ENCODE measurements around the gene SMIM43. TPM values are rescaled to one million over a fixed set of nuclear protein-coding genes. Genes with fewer than 3 reads are reported as not detected.

Gene SMIM43
- total RNA-seq, 1 experiment from 2014 or later: 3.4 TPM

- no peak overlapping the region for H3K4me3 ChIP-seq
- no peaks in the 10 kb centered on the region; the same call in 1 of the 2 replicates for H3K9me3 ChIP-seq
- H3K36me3 ChIP-seq: no peaks in the 10 kb centered on the region
- no peaks in the 10 kb centered on the region for H3K27me3 ChIP-seq
- DNase-seq: no peak
Measured at GRCh38 chr4:121789455-121789854, 24.5 kb upstream of the SMIM43 start.

- no peak for DNase-seq
- Histone ChIP-seq H3K4me3 (no peak overlapping the region), H3K27me3 (no peaks in the 10 kb centered on the region), H3K36me3 (no peaks in the 10 kb centered on the region), H3K9me3 (peaks cover 3% of the 10 kb centered on the region)
Measured at GRCh38 chr4:121788896-121789295, 23.9 kb upstream of the SMIM43 start.

GRCh38 chr4:121786221-121786620 is 21.3 kb upstream of the SMIM43 start:
- H3K9me3 ChIP-seq: peaks cover 10% of the 10 kb centered on the region
- H3K36me3 ChIP-seq: peaks cover 4% of the 10 kb centered on the region; the same call in 1 of the 2 replicates
- no peaks in the 10 kb centered on the region for H3K27me3 ChIP-seq
- no peak overlapping the region for H3K4me3 ChIP-seq
- no peak for DNase-seq

GRCh38 chr4:121785479-121785878 is 20.5 kb upstream of the SMIM43 start:
- DNase-seq: peak; percentile 94
- Histone ChIP-seq H3K27me3 (no peaks in the 10 kb centered on the region), H3K4me3 (peak overlapping the region; percentile 2; the same call in 1 of the 2 replicates)

GRCh38 chr4:121784975-121785374 is 20.0 kb upstream of the SMIM43 start:
- no peaks in the 10 kb centered on the region for H3K27me3 ChIP-seq
- peak; percentile 93 for DNase-seq
- peaks cover 10% of the 10 kb centered on the region for H3K9me3 ChIP-seq
- H3K4me3 ChIP-seq: peak overlapping the region; percentile 2; the same call in 1 of the 2 replicates
- H3K36me3 ChIP-seq: peaks cover 4% of the 10 kb centered on the region; the same call in 1 of the 2 replicates

More at GRCh38 chr4:121785479-121785878, 20.5 kb upstream of the SMIM43 start:
- H3K9me3 ChIP-seq: peaks cover 10% of the 10 kb centered on the region
- H3K36me3 ChIP-seq: peaks cover 4% of the 10 kb centered on the region; the same call in 1 of the 2 replicates

GRCh38 chr4:121784401-121784800 is 19.4 kb upstream of the SMIM43 start:
- Histone ChIP-seq H3K27me3 (no peaks in the 10 kb centered on the region), H3K36me3 (peaks cover 4% of the 10 kb centered on the region; the same call in 1 of the 2 replicates), H3K4me3 (no peak overlapping the region), H3K9me3 (peaks cover 10% of the 10 kb centered on the region)
- no peak for DNase-seq

GRCh38 chr4:121783210-121783609 is 18.2 kb upstream of the SMIM43 start:
- no peak for DNase-seq

GRCh38 chr4:121778991-121779628 is 14.1 kb upstream of the SMIM43 start:
- no peak for DNase-seq
- Histone ChIP-seq H3K27me3 (no peaks in the 10 kb centered on the region), H3K4me3 (no peak overlapping the region), H3K36me3 (peaks cover 4% of the 10 kb centered on the region; the same call in 1 of the 2 replicates), H3K9me3 (peaks cover 9% of the 10 kb centered on the region)

More at GRCh38 chr4:121783210-121783609, 18.2 kb upstream of the SMIM43 start:
- no peak overlapping the region for H3K4me3 ChIP-seq
- peaks cover 10% of the 10 kb centered on the region for H3K9me3 ChIP-seq
- H3K27me3 ChIP-seq: no peaks in the 10 kb centered on the region
- H3K36me3 ChIP-seq: peaks cover 4% of the 10 kb centered on the region; the same call in 1 of the 2 replicates

GRCh38 chr4:121777625-121778024 is 12.7 kb upstream of the SMIM43 start:
- H3K9me3 ChIP-seq: no peaks in the 10 kb centered on the region
- no peaks in the 10 kb centered on the region for H3K36me3 ChIP-seq
- DNase-seq: peak; percentile 59
- no peaks in the 10 kb centered on the region for H3K27me3 ChIP-seq
- H3K4me3 ChIP-seq: no peak overlapping the region

- no peaks in the 10 kb centered on the region for H3K9me3 ChIP-seq
- no peak for DNase-seq
- no peaks in the 10 kb centered on the region for H3K36me3 ChIP-seq
- no peak overlapping the region for H3K4me3 ChIP-seq
- H3K27me3 ChIP-seq: no peaks in the 10 kb centered on the region
Measured at GRCh38 chr4:121776610-121777401, 11.8 kb upstream of the SMIM43 start.

GRCh38 chr4:121773883-121774282 is 8.9 kb upstream of the SMIM43 start:
- no peak for DNase-seq
- Histone ChIP-seq H3K4me3 (no peak overlapping the region), H3K9me3 (no peaks in the 10 kb centered on the region), H3K36me3 (no peaks in the 10 kb centered on the region), H3K27me3 (no peaks in the 10 kb centered on the region)

- no peak overlapping the region for H3K4me3 ChIP-seq
- no peaks in the 10 kb centered on the region for H3K27me3 ChIP-seq
- no peaks in the 10 kb centered on the region for H3K9me3 ChIP-seq
- DNase-seq: no peak
- H3K36me3 ChIP-seq: no peaks in the 10 kb centered on the region
Measured at GRCh38 chr4:121771869-121772268, 6.9 kb upstream of the SMIM43 start.

- no peaks in the 10 kb centered on the region for H3K9me3 ChIP-seq
- H3K4me3 ChIP-seq: no peak overlapping the region
- DNase-seq: no peak
- no peaks in the 10 kb centered on the region for H3K36me3 ChIP-seq
- no peaks in the 10 kb centered on the region for H3K27me3 ChIP-seq
Measured at GRCh38 chr4:121769341-121769740, 4.4 kb upstream of the SMIM43 start.

- no peaks in the 10 kb centered on the region for H3K36me3 ChIP-seq
- H3K9me3 ChIP-seq: no peaks in the 10 kb centered on the region
- H3K27me3 ChIP-seq: no peaks in the 10 kb centered on the region
- DNase-seq: no peak
- no peak overlapping the region for H3K4me3 ChIP-seq
Measured at GRCh38 chr4:121767166-121767565, 2.2 kb upstream of the SMIM43 start.

GRCh38 chr4:121765971-121766538 is 1.1 kb upstream of the SMIM43 start:
- Histone ChIP-seq H3K4me3 (no peak overlapping the region), H3K9me3 (no peaks in the 10 kb centered on the region), H3K27me3 (no peaks in the 10 kb centered on the region), H3K36me3 (no peaks in the 10 kb centered on the region)
- DNase-seq: no peak

- Histone ChIP-seq H3K9me3 (no peaks in the 10 kb centered on the region), H3K4me3 (peak overlapping the region; percentile 49), H3K27me3 (no peaks in the 10 kb centered on the region), H3K36me3 (no peaks in the 10 kb centered on the region)
- no peak for DNase-seq
Measured at GRCh38 chr4:121765368-121765705, 373 bp upstream of the SMIM43 start.

GRCh38 chr4:121764303-121764701 is 662 bp downstream of the SMIM43 start:
- Histone ChIP-seq H3K27me3 (no peaks in the 10 kb centered on the region), H3K36me3 (no peaks in the 10 kb centered on the region), H3K9me3 (no peaks in the 10 kb centered on the region), H3K4me3 (peak overlapping the region; percentile 49)
- DNase-seq: no peak

All from MG63 (cell line).